GM19238 (cell line): ENCODE results near the gene PEAK3.

Experiments
- DNase-seq: peaks from one replicate; pipeline ENCODE4 v3.0.0; 2011; ENCODE audit warnings: low spot score; ENCODE audit not compliant: insufficient read length

Gene PEAK3

GRCh38 chr19:2225415-2226050 lies 56.4 kb downstream of the PEAK3 start:
- no peak for DNase-seq

- DNase-seq, result no peak
Measured at GRCh38 chr19:2224754-2225349, 57.1 kb downstream of the PEAK3 start.
